ENCODE data around the gene ACACB. TPM values are rescaled to one million over a fixed set of nuclear protein-coding genes. Genes with fewer than 3 reads are reported as not detected.
A peak's percentile ranks its signal among the peaks of the same experiment; 100 is the strongest.

Gene ACACB
- total RNA-seq, 1 donor from 2014 or later: 167 TPM

DNA sequence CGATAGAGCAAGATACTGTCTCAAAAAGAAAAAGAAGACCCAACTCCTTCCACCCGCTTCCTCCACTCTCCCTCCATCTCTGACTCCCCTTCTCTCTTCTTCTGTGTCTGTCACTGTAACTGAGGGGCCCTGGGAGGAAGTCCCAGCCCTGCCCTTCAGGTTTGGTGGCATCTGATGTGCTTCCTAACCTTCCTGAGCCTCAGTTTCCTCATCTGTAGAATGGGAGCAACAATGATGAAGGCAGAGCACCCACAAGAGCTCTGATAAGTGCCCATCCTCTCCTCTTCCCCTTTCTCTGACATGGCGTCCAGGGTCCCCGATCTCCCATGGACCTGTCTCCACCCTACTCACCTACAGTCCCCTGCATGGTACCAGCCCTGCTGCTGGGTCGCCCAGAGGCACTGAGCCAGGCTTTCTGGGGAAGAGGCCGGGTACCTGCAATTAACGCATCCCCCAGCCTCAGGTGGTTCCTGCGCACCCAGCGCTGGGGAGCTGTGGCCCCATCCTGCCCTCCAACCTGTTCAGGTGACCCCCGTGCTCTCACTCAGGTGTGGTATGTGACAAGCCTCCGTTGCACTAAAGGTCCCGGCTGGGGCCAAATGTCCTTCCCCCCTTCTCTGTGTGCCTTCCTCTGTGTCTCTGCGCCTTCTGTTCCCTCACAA lies 179.5 kb downstream of the ACACB start:
- intact Hi-C loops (cut with DNase I): no loop called here
- ATAC-seq (ENCODE audit: poor library complexity) (no peak), DNase-seq (no peak)

GRCh38 chr12:109296431-109296830 lies 180.0 kb downstream of the ACACB start:
- no peak for DNase-seq
- intact Hi-C loops (cut with DNase I): no loop called here
- ATAC-seq (ENCODE audit: poor library complexity): no peak

GRCh38 chr12:109299849-109300248 lies 183.5 kb downstream of the ACACB start:
- ATAC-seq (ENCODE audit: poor library complexity) (no peak), DNase-seq (no peak)
- intact Hi-C loops (cut with DNase I): no loop called here

- intact Hi-C loops (cut with DNase I): no loop called here
- DNase-seq (no peak), ATAC-seq (ENCODE audit: poor library complexity) (no peak)
Measured at GRCh38 chr12:109301643-109302168, 185.3 kb downstream of the ACACB start.

DNA sequence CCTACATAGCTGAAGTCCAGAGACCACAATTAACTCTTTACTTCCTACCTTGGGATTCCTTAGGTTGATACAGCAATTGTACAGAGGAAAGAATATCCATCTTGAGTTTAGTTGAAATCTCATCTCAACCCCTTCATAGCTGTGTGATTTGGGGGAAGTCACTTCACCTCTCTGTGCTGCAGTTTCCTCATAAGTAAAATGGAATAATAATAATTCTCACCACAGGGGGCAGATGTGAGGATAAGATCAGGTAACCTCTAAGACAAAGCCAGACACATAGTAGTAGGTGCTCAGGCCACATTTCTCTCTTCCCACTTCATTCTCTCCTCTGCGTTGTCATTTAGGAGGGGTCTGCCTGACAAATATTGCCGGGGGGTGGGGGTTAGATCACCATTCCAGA lies 186.0 kb downstream of the ACACB start:
- intact Hi-C loops (cut with DNase I): no loop called here
- ATAC-seq (ENCODE audit: poor library complexity): no peak
- no peak for DNase-seq

GRCh38 chr12:109302770-109303169 lies 186.4 kb downstream of the ACACB start:
- intact Hi-C loops (cut with DNase I): no loop called here
- no peak for ATAC-seq (ENCODE audit: poor library complexity)
- no peak for DNase-seq

DNA sequence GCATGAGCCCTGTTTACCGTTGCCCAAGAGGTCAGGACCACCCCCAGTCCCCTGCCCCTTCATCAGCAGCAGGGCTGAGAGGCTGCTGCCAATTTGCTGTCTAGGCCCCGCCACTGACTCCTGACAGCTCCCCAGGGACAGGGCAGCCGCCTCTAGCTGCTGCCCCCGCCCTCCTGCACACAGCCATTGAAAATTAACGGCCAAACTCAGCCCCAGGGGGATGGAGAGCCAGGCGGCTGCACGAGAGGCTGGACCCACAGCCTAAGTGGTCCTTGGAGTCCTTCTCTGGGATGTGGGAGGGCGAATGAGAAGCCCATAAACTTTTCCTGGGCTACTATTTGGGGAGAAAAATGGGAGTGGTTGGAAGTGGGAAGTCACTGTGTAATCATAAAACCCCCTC lies 188.1 kb downstream of the ACACB start:
- intact Hi-C loops (cut with DNase I): no loop called here
- no peak for DNase-seq
- no peak for ATAC-seq (ENCODE audit: poor library complexity)

GRCh38 chr12:109305547-109305946 lies 189.2 kb downstream of the ACACB start:
- DNase-seq: no peak
- intact Hi-C loops (cut with DNase I): no loop called here
- ATAC-seq (ENCODE audit: poor library complexity): no peak

GRCh38 chr12:109307051-109307450 lies 190.7 kb downstream of the ACACB start:
- intact Hi-C loops (cut with DNase I): no loop called here
- ATAC-seq (ENCODE audit: poor library complexity): no peak
- no peak for DNase-seq

DNA sequence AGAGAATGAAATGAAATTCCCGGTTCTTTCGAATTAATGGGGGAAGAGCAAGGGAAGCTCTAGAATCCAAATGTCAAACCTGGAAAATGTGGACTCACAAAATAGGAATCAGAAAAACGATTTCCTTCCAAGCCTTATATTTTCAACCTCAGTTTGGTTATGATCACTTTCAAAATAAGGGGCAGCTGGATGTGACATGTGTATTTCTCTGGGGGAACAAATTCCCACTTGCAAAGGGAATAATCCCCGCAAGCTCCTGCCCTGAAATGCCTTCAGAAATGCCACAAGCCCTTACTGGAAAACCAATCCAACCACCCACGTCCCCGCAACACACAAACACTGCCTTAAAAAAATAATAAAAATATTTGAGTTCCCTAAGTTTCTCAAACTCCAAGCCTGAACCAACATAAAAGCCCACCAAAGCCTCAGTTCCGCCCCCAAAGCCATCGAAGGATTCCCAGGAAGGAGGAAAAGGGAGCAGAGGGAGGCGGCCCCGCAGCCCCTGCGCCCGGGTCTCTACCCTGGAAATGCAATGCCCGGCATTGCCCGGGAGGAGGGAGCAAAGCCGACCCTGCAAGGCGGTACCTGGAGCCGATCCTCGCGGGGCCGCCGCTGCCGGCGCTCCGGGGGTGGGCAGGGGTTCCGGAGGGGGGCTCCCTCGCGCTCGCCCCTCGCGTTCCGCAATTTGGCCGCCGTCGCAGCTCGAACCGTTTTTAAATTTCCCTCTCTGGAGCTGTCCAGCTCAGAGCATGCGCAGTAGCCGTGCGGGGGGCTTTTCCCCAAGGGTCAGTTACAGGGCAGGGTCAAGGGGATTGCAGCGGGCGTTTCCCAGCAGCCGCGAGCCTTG lies 192.4 kb downstream of the ACACB start, which contains the start of gene FOXN4:
Gene FOXN4 (minus strand): TSS at position 751 of the 847 bp plus-strand sequence. CDS start 963 bp downstream, outside the sequence.
- intact Hi-C loops (cut with DNase I): no loop called here
- no peak for ATAC-seq (ENCODE audit: poor library complexity)
- no peak for DNase-seq

GRCh38 chr12:109309381-109310246 lies 193.2 kb downstream of the ACACB start:
- intact Hi-C loops (cut with DNase I): no loop called here
- ATAC-seq (ENCODE audit: poor library complexity): peak; percentile 65
- no peak for DNase-seq

GRCh38 chr12:109310247-109311125 lies 194.1 kb downstream of the ACACB start:
- DNase-seq (no peak), ATAC-seq (ENCODE audit: poor library complexity) (no peak)
- intact Hi-C loops (cut with DNase I): no loop called here

Other genes starting within 250 kb of the ACACB start
- gene DAO, start 236.5 kb upstream of the ACACB start, total RNA-seq: not detected
- gene SVOP, start 95.5 kb upstream of the ACACB start, total RNA-seq: 3.0 TPM
- gene USP30, start 64.0 kb upstream of the ACACB start, total RNA-seq: 12.2 TPM
- 7.2 TPM for gene ALKBH2, start 23.1 kb upstream of the ACACB start, total RNA-seq
- gene UNG, start 19.0 kb upstream of the ACACB start, total RNA-seq: 24.8 TPM
- not detected for gene FOXN4, start 192.7 kb downstream of the ACACB start, total RNA-seq
- gene MYO1H, start 231.3 kb downstream of the ACACB start, total RNA-seq: 0.78 TPM

All from Right ventricle myocardium superior (tissue), 1 donor.